Keratinocyte (primary cell): ENCODE results near the gene SGCG.

Source experiments
- CTCF ChIP-seq, 3 experiments: IDR thresholded peaks in 1 of 3; conservative IDR thresholded peaks in 1 of 3; optimal IDR thresholded peaks in 1 of 3; 2 replicates in 2 of 3; 3 replicates in 1 of 3; pipeline versions ENCODE3 to v1.5.1; 2011; ENCODE audit warnings: low read length in 3 of 3, mild to moderate bottlenecking in 3 of 3, moderate library complexity in 2 of 3, control low read depth in 1 of 3, inconsistent platforms in 1 of 3; ENCODE audit not compliant: insufficient read depth in 2 of 3; ENCODE audit errors: extremely low read depth in 1 of 3
- EZH2 ChIP-seq: IDR thresholded peaks from one replicate; pipeline ENCODE4 v1.6.1; 2012; ENCODE audit warnings: inconsistent platforms, mild to moderate bottlenecking, low read length, moderate library complexity

GRCh38 chr13:23267571-23267970, 86.8 kb downstream of the SGCG start:
- TF ChIP-seq EZH2 (no peak), CTCF (optimal IDR thresholded peaks at IDR 0.05 in 1 of 3, IDR thresholded peaks at IDR 0.05 in 1 of 3, conservative IDR thresholded peaks at IDR 0.05 in 1 of 3; ENCODE audit: extremely low read depth in 1 of 3, insufficient read depth in 2 of 3, low read length in 3 of 3) (no peak)
